WI38 (cell line): ENCODE data around the gene TSPAN14.
A peak's percentile ranks its signal among the peaks of the same experiment; 100 is the strongest.
"Not testable (repeated sequence)": the region's sequence is repeated elsewhere in the genome, so short reads cannot be mapped to it uniquely, and the experiment has no call there.

Experiments used
- H3K4me3 ChIP-seq: 2 replicates; pipeline ENCODE4 v1.5.1; 2011; ENCODE audit warnings: low read depth, mild to moderate bottlenecking, control low read depth, low read length
- TF ChIP-seq, protein P1 (sequence below): IDR thresholded peaks from 2 replicates; pipeline ENCODE4 v1.5.1; 2012; ENCODE audit warnings: low read depth, mild to moderate bottlenecking, control low read depth, low read length

The TSPAN14 gene

DNA sequence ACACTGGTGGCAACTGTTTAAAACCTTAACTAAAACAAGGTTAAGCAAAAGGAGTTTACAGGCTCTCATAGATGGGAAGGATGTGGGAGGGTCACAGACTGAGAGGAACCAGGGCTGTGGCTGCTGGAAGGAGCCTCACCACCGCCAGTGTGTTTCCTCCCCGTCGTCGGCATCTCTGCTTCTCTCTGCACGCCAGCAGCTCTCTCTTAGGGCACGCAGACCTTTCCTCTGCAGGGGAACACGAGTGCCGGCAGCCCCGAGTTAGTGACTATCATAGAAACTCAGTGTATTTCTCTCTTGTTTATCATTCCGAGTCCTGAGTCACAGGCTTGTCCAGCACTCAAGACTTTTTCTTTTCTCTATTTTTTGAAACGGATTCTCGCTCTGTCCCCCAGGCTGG lies 75.5 kb downstream of the TSPAN14 start:
- no peak overlapping the region for H3K4me3 ChIP-seq
- TF ChIP-seq, protein P1, sequence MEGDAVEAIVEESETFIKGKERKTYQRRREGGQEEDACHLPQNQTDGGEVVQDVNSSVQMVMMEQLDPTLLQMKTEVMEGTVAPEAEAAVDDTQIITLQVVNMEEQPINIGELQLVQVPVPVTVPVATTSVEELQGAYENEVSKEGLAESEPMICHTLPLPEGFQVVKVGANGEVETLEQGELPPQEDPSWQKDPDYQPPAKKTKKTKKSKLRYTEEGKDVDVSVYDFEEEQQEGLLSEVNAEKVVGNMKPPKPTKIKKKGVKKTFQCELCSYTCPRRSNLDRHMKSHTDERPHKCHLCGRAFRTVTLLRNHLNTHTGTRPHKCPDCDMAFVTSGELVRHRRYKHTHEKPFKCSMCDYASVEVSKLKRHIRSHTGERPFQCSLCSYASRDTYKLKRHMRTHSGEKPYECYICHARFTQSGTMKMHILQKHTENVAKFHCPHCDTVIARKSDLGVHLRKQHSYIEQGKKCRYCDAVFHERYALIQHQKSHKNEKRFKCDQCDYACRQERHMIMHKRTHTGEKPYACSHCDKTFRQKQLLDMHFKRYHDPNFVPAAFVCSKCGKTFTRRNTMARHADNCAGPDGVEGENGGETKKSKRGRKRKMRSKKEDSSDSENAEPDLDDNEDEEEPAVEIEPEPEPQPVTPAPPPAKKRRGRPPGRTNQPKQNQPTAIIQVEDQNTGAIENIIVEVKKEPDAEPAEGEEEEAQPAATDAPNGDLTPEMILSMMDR, result no peak

DNA sequence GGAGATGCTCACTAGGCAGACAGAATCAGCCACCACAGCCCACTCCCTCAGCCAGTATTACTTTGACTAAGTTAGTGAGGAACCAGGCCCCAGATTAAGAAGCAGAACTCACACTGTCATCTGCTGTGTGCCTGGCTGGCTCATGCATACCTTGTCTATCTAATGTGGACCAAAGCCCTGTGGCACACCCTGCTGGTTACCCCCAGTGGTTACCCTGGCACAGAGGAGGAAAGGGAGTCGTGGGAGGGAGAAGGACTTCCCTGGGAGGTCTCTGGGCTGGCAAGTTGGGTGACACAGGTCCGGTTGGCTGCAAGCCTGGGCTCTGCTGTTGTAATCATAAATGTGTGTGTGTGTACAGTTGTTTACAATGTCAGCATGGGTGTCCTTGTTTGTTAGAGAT lies 76.1 kb downstream of the TSPAN14 start:
- H3K4me3 ChIP-seq, result no peak overlapping the region
- TF ChIP-seq, protein P1, result 0 out of 2 replicates have a peak, but pooled peaks have one; percentile 20

DNA sequence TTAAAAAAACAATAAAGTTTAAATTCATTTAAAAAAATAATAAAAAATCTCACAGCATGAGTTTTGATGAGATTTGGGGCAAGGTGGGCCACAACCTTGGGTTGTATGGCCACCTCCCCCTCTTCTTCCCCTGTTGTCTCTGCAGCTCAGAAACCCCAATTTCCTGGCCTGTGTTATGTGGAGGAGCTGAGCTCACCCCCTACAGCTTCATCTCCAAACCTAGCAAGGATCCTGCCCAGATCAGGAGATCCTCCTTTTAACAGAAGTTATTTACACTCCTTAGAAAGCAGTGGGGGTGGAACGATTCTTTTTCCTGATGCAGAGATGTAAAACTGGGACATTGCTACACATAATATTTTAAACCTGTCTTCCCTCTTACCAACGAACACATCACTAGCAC lies 76.7 kb downstream of the TSPAN14 start:
- H3K4me3 ChIP-seq, result no peak overlapping the region
- TF ChIP-seq, protein P1, result no peak

DNA sequence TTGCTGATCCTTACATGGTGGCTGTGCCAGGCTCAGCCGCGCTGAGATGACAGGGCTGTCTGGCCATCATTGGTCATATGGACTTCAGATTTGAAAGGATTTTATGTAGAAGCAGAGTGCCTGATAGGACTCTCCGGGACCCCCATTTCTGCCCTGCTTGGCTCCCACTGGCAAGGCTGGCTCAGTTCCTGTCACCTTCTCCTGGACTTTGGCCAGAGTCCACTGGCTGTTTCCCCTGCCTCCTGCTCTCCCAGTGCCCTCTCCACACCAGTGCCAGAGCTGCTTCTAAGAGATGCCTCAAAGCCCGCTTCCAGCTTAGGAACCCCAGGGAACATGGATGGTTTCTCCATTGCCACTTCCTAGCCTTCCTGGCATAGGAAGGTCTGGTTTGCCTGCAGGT lies 78.5 kb downstream of the TSPAN14 start:
- H3K4me3 ChIP-seq, result no peak overlapping the region
- TF ChIP-seq, protein P1, result no peak

- not testable (repeated sequence) for H3K4me3 ChIP-seq
Observed at GRCh38 chr10:80534059-80534458, 79.9 kb downstream of the TSPAN14 start.

DNA sequence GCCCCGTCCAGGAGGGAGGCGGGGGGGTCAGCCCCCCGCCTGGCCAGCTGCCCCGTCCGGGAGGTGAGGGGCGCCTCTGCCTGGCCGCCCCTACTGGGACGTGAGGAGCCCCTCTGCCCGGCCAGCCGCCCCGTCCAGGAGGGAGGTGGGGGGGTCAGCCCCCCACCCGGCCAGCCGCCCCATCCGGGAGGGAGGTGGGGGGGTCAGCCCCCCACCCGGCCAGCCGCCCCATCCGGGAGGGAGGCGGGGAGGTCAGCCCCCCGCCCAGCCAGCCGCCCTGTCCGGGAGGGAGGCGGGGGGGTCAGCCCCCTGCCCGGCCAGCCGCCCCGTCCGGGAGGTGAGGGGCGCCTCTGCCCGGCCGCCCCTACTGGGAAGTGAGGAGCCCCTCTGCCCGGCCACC lies 80.5 kb downstream of the TSPAN14 start:
- not testable (repeated sequence) for H3K4me3 ChIP-seq

- TF ChIP-seq, protein P1, result no peak
- no peak overlapping the region for H3K4me3 ChIP-seq
Observed at GRCh38 chr10:80535671-80536360, 81.7 kb downstream of the TSPAN14 start.

DNA sequence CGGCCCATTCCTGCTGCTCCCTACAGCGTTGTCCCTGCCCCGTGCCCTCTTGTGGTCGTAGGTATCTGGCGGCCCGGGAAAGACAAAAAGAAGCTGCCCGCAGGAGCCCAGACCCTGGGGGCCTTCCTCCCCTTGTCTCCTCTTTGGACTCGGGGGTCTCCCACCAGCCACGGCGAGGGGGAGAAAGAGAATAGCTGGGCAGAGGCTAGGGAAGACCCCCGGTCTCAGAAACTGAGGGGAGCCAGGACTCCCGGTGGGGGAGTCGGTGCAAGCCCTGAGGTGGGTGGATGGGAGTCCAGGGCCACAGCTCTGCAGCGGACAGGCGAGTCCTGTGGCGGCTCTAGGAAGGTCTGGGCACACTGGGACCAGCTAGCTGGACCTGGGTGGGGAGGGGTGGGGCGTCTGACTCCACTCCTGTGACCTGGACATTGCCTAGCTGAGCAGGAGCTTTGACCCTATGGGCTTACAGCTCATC lies 82.3 kb downstream of the TSPAN14 start:
- TF ChIP-seq, protein P1, result no peak
- no peak overlapping the region for H3K4me3 ChIP-seq
